Middle frontal gyrus (tissue), 1 donor: ENCODE results near the gene TBC1D1.

ENCODE experiments used
- DNase-seq: peaks from one replicate; pipeline ENCODE4 v3.0.0-alpha.2; 2015; ENCODE audit warnings: low spot score; ENCODE audit errors: extremely low spot score

The TBC1D1 gene

GRCh38 chr4:38095691-38096090, 204.8 kb downstream of the TBC1D1 start:
- DNase-seq: no peak

GRCh38 chr4:38097818-38098217, 206.9 kb downstream of the TBC1D1 start:
- DNase-seq: no peak

- no peak for DNase-seq
Measured at GRCh38 chr4:38099020-38099600, 208.2 kb downstream of the TBC1D1 start.

GRCh38 chr4:38099908-38100407, 209.1 kb downstream of the TBC1D1 start:
- no peak for DNase-seq

GRCh38 chr4:38100474-38101255, 209.8 kb downstream of the TBC1D1 start:
- no peak for DNase-seq

GRCh38 chr4:38101563-38101962, 210.7 kb downstream of the TBC1D1 start:
- DNase-seq: no peak

GRCh38 chr4:38102957-38103588, 212.2 kb downstream of the TBC1D1 start:
- no peak for DNase-seq

GRCh38 chr4:38105475-38106220, 214.8 kb downstream of the TBC1D1 start:
- no peak for DNase-seq

GRCh38 chr4:38106311-38106710, 215.4 kb downstream of the TBC1D1 start:
- no peak for DNase-seq

- no peak for DNase-seq
Measured at GRCh38 chr4:38106886-38107514, 216.1 kb downstream of the TBC1D1 start.

- DNase-seq: no peak
Measured at GRCh38 chr4:38107818-38108217, 216.9 kb downstream of the TBC1D1 start.

- DNase-seq: no peak
Measured at GRCh38 chr4:38109370-38109769, 218.5 kb downstream of the TBC1D1 start.

GRCh38 chr4:38109896-38110295, 219.0 kb downstream of the TBC1D1 start:
- DNase-seq: no peak

- no peak for DNase-seq
Measured at GRCh38 chr4:38111024-38111423, 220.1 kb downstream of the TBC1D1 start.

GRCh38 chr4:38111717-38112116, 220.8 kb downstream of the TBC1D1 start:
- DNase-seq: no peak

- DNase-seq: no peak
Measured at GRCh38 chr4:38113132-38113531, 222.2 kb downstream of the TBC1D1 start.

- no peak for DNase-seq
Measured at GRCh38 chr4:38113551-38113950, 222.7 kb downstream of the TBC1D1 start.

GRCh38 chr4:38114386-38115150, 223.7 kb downstream of the TBC1D1 start:
- DNase-seq: no peak

GRCh38 chr4:38115601-38116000, 224.7 kb downstream of the TBC1D1 start:
- no peak for DNase-seq

- DNase-seq: no peak
Measured at GRCh38 chr4:38117591-38117990, 226.7 kb downstream of the TBC1D1 start.
